Activated gamma-delta T cell treated with anti-CD3 and anti-CD28 coated beads, Interleukin-2, amount 50 U/mL, for 16 hours (primary cell): Measurements from ENCODE around the gene CLMN.

Experiments used
- DNase-seq: peaks from one replicate; pipeline ENCODE4 v3.0.0-alpha.2; 2020; ENCODE audit warnings: low read depth

CLMN gene

DNA sequence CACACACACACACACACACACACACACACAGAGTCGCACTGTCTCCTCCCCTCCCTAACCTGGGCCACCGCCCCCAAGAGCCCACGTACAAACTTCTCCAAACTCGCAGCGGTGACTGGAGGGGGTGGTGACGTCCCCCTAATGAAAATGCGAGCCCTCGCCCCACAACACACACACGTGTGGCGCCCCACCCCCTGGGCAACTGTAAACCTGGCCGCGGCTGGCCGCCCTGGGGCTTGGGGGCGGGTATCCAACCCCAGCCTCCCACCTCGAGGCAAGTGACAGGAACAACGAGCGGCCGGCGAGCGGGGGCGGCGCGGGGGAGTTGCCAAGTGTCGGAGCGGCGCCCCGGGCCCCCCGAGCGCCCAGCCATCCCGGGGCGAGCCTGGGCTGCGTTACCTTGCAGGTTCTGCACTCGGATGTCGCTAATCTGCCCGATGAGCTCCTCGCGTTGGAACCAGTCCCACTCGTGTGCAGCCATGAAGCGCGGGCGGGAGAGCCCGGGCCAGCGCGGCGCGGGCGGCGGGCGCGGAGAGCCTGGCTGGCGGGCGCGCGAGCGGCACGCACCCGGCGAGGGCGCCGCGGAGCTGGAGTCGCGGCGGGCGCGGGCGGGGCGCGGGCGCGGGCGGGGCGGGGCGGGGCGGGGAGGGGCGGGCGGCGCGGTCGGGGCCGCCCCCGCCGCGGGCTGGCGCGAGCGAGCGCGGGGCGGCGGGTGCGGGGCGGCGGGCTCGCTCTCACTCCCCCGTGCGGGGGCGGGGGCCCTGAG, at the start of gene CLMN:
Gene CLMN, minus strand, starts transcription at position 597 of the 766 bp plus-strand sequence. Its CDS starts 116 bp downstream, at position 481.
- DNase-seq: peak; percentile 8

DNA sequence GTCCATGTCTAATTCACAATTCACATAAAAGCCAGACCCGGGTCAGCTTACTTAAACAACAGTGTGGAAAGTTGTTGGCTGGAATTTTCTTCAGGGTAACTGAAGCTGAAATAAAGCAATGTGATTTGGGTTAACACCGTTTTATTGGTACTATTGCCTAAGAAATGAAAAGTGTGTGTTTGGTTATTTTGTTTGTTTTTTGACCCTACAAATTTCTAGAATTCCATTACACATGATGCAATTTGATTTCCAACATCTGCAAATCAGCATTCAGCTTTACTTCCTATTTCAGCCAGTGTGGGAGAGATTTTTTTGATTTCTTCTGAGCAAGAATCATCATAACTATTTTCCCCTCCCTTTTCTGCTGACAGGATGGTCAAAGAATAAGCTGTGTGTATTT, 45.7 kb upstream of the CLMN start:
- DNase-seq: no peak

DNA sequence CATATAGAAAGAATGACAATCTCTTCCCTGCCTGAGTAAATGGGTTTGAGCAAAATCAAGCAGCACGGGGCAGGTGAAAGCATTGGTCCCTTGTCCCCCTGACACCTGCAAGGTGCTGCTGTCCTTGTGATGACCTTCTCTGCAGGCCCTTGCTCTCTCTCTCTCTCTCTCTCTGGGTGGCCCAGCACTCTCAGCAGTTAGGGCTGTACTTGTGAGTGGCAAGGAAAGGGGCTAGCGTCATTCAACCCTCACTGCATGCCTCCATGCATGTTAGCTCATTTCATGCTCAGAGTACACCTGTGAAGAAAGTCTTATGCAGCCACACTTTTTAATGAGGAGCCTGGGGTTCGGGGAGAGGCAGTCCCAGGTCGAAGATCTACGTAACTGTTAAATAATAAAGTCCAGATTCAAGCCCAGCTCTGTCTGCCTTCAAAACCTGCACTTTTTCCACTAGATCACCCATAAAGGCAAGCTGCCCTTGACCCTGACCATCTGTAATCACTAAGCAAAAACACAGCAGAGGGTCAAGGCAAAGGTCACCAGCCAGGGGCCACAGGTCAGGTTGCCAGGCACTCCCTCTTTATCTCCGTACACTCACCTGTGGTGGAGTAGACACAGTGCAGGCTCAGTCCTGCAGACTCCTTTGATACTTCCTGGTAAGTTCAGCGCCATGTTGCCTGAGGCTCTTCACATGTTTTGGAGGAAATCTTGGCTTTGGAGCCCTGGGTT, 44.9 kb upstream of the CLMN start:
- DNase-seq: no peak

DNA sequence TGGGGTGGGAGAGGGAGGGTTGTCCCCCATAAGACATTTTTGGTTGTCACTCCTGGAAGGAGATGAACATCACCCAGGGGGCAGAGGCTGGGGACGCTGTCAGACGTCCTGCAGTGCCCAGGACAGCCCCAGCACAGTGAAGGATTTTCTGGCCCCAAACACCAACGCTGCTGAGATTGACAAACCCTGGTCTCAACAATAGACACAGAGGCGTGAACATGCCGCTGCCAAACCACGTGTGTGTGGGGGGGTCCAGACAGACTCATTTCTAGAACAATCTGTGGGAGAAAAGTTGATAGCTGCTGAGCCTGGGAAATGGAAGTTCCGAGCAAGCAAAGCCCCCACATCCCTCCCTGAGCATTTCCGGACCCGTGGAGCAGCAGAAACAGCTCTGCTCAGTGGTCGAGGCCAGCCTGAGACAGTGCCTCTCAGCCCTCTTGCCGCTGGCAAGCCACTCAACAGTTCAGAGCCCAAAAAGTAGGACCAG, 43.8 kb upstream of the CLMN start:
- no peak for DNase-seq

DNA sequence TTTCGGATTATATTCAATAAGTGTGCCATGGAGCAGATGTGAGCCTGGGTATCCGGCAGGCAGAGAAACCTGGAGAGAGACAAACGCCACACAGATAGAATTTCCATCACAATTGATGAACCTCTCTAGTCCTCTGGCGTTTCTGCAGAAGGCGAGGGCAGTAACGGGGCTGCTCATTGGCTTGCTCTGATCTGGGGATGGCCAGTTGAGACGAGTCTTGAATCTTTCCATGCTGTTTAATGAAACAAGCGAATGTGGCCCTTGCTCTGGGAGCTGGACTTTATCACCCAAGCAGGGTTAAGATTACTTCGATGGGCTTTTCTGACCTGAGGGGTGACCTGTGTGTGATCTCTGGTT, 42.4 kb upstream of the CLMN start:
- DNase-seq: no peak

- no peak for DNase-seq
Measured at GRCh38 chr14:95361373-95362137, 41.8 kb upstream of the CLMN start.

DNA sequence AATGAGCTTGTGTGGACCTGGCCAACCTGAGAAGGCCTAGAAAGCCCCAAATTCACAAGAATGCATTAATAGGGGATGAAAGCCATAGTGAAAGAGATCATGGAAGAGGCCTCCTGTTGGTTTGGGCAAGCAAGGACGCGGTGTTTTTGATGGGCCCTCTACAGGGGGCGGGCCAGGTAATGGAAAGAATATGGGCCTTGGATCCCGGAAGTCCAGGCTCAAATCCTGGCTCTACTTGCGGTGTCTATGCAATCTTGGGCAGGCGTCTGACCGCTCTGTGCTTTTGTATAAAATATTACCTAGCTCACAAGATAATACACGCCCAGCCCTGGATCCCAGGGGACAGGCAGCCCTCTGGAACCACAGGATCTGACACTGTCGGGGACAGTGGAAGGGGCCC, 41.1 kb upstream of the CLMN start:
- DNase-seq: no peak

DNA sequence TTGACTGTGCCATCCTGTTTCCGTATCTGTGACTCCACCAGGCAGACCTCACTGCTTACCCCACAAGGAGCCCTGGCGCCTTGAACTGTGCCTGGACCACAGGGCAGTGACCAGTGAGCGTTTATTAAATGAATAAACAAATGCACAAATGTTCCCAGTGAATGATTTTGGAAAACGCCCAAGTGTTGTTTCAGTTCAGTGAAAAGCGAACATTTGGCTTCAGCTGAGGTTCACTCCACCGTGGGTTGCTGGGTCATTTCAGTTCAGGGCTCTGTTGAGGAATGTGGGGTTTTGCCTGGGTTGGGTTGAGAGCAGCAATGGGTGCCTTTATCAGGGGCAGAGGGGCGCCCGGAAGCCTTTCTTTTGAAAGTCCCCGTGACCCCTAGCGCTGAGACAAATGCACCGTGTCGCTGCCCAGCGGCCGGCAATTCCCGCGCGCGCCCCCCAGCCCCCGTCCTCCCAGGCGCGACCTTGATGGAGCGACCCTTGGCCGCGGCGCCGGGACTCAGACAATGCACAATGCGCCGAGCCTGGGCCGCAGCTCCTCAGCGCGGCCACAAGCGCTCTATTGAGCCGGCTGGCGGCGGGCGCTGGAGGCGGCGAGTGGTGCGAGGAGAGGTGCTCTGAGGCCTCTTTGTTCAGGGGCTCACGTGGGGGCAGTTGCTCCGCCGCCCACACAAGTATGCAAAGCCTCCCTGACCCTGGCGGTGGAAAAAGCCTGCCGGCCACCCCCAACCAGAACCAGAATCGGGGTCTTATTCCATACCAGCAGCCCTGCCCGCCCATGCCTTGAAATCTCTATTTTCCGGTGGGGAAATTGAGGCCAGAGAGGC, 40.5 kb upstream of the CLMN start:
- DNase-seq: no peak

DNA sequence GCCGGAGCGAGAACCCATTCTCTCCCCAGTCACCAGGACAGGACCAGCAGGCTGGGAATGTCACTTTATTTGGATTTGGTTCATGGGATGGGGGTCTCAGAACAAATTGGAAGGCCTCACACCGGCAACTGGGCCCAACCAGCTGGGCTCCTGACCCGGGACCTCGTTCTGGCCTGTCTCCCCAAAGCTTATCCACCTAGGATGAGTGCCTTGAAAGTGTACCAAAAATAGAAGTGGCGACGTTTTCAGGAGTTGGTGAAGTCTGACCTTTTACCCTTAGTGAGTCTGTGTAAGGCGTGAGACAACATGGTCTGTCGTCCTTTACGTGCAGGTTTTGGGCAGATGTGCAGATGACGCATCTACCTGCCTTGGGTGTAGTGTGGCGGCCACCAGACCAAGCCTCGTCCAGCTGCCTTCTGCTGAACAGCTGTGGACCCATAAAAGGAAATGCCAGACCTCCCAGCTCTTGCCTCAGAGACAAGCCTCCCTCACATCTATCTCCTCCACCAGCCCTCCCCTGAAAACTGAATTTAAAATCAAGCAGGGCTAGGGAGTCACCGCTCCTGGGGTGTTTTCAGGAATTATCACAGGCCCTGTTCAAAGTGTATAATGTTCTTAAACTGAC, 36.6 kb upstream of the CLMN start:
- no peak for DNase-seq

- DNase-seq: no peak
Measured at GRCh38 chr14:95355422-95355821, 35.7 kb upstream of the CLMN start.

GRCh38 chr14:95354834-95355233, 35.1 kb upstream of the CLMN start:
- DNase-seq: no peak

DNA sequence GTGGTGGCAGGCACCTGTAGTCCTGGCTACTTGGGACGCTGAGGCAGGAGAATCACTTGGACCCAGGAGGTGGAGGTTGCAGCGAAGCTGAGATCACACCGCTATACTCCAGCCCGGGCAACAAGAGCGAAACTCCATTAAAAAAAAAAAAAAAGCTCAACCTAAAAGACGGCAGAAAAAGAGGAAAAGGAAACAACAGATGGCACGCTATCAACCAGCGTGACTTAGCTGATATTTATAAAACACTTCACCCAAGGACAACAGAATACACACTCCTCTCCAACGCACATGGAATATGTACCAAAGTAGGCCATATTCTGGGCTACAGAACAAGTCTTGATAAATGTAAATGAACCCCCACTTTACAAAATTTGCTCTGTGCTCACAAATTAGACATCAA, 34.0 kb upstream of the CLMN start:
- no peak for DNase-seq

- no peak for DNase-seq
Measured at GRCh38 chr14:95353007-95353406, 33.3 kb upstream of the CLMN start.

DNA sequence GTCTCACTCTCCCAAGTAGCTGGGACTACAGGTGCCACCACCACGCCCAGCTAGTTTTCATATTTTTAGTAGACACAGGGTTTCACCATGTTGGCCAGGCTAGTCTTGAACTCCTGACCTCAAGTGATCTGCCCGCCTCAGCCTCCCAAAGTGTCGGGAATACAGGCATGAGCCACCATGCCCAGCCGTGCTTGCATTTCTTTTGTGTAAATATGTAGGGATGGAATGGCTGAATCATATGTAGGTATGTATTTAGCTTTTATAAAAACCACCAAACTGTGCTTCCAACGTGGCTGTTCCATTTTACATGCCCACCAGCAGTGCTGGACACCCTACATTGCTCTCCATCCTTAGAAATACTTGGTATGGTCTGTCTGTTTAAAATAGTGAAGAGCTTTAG, 32.8 kb upstream of the CLMN start:
- no peak for DNase-seq

- no peak for DNase-seq
Measured at GRCh38 chr14:95349241-95349640, 29.5 kb upstream of the CLMN start.

GRCh38 chr14:95348395-95349080, 28.8 kb upstream of the CLMN start:
- no peak for DNase-seq

GRCh38 chr14:95346820-95347219, 27.1 kb upstream of the CLMN start:
- DNase-seq: no peak

DNA sequence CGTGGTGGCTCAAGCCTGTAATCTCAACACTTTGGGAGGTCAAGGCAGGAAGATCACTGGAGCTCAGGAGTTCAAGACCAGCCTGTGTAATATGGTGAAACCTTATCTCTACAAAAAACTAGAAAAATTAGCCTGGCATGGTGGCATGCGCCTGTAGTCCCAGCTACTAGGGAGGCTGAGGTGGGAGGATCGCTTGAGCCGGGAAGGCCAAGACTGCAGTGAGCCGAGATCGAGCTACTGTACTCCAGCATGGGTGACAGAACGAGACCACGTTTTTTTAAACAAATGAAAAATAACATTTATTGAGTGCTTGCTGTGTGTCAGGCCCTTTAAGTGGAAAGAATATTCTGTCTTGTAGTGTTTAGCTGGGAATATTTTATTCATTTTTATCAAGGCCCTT, 26.6 kb upstream of the CLMN start:
- no peak for DNase-seq

GRCh38 chr14:95345032-95345431, 25.3 kb upstream of the CLMN start:
- no peak for DNase-seq

GRCh38 chr14:95344536-95344935, 24.8 kb upstream of the CLMN start:
- DNase-seq: no peak

- DNase-seq: no peak
Measured at GRCh38 chr14:95341564-95341963, 21.9 kb upstream of the CLMN start.
